A549 (cell line): ENCODE data around the gene POC1B. TPM values are rescaled to one million over a fixed set of nuclear protein-coding genes. Genes with fewer than 3 reads are reported as not detected.

Experiments used
- ATAC-seq, 2 experiments: fragments of 200-7000 bp in 1 of 2; fragments of >200 bp in 1 of 2; cut with Nextera tagmentation in 1 of 2; cut with Tn5 transposase in 1 of 2; 3 replicates each; pipeline versions ENCODE4 v1.8.0 to v1.9.1; 2018 to 2020; ENCODE audit warnings: mild to moderate bottlenecking in 1 of 2, moderate library complexity in 1 of 2
- CTCF ChIA-PET: fragments of 300-600 bp; sonication (Branson Sonifier 250); formaldehyde crosslinking; extraction: SDS; loops from one replicate; lab custom pipeline; 2021; ENCODE audit warnings: antibody characterized with exemption, inconsistent platforms; lab: Yijun Ruan, JAX
- POLR2A ChIA-PET: fragments of 350-600 bp; formaldehyde crosslinking; extraction: SDS; loops from one replicate; lab custom pipeline; 2021; ENCODE audit warnings: antibody characterized with exemption, inconsistent platforms; lab: Yijun Ruan, JAX
- DNase-seq, 2 experiments: peaks; one replicate each; pipeline versions ENCODE4 v3.0.0 to v3.0.0-alpha.2; 2011 to 2016; ENCODE audit warnings: low read depth in 1 of 2, low spot score in 1 of 2
- FAIRE-seq: peaks from 2 replicates; lab custom pipeline; 2011; peaks lifted over from hg19 to GRCh38; lab: Jason Lieb, UNC
- H3K27ac ChIP-seq, 2 experiments: fragments of >200 bp; sonication (Bioruptor Twin); formaldehyde crosslinking; 3 replicates each; pipeline ENCODE4 v1.5.1; 2016 to 2017
- H3K4me1 ChIP-seq: fragments of >200 bp; sonication (Bioruptor Twin); formaldehyde crosslinking; 3 replicates; pipeline ENCODE4 v1.6.1; 2016
- H3K4me2 ChIP-seq: fragments of >200 bp; sonication (Bioruptor Twin); formaldehyde crosslinking; 3 replicates; pipeline ENCODE4 v1.6.1; 2016
- H3K4me3 ChIP-seq: fragments of >200 bp; sonication (Bioruptor Twin); formaldehyde crosslinking; 3 replicates; pipeline ENCODE4 v1.5.1; 2016
- H3K9me3 ChIP-seq: fragments of >200 bp; sonication (Bioruptor Twin); formaldehyde crosslinking; 3 replicates; pipeline ENCODE4 v1.6.1; 2016
- CBX2 ChIP-seq: fragments of 200-600 bp; sonication (generic); IDR thresholded peaks from 2 replicates; pipeline ENCODE4 v1.6.1; 2016; ENCODE audit warnings: low read depth, mild to moderate bottlenecking, borderline replicate concordance
- CHD4 ChIP-seq: fragments of 200-600 bp; sonication (generic); IDR thresholded peaks from 2 replicates; pipeline ENCODE4 v1.6.1; 2016; ENCODE audit warnings: antibody characterized with exemption, mild to moderate bottlenecking, borderline replicate concordance
- EHF ChIP-seq: fragments of 250-450 bp; sonication (Bioruptor Pico); IDR thresholded peaks from 2 replicates; pipeline ENCODE4 v1.5.0; 2020; ENCODE audit warnings: mild to moderate bottlenecking
- ESRRA ChIP-seq: fragments of 150-350 bp; IDR thresholded peaks from 2 replicates; pipeline ENCODE4 v1.6.1; 2014; ENCODE audit warnings: mild to moderate bottlenecking, low read length, borderline replicate concordance
- FOSL2 ChIP-seq, 2 experiments: fragments of 450-650 bp in 1 of 2; fragments of >200 bp in 1 of 2; sonication (Bioruptor Twin) in 1 of 2; formaldehyde crosslinking; IDR thresholded peaks; 2 replicates each; pipeline versions ENCODE4 v1.5.0 to v1.6.1; 2016 to 2020; ENCODE audit warnings: mild to moderate bottlenecking in 1 of 2, moderate library complexity in 1 of 2
- FOXS1 ChIP-seq: fragments of 250-450 bp; sonication (Bioruptor Pico); IDR thresholded peaks from 2 replicates; pipeline ENCODE4 v1.5.0; 2020; ENCODE audit warnings: mild to moderate bottlenecking, moderate library complexity
- HOXB13 ChIP-seq: fragments of 250-450 bp; sonication (Bioruptor Pico); IDR thresholded peaks from 2 replicates; pipeline ENCODE4 v1.5.0; 2020; ENCODE audit warnings: low read depth, mild to moderate bottlenecking, moderate library complexity
- HOXB5 ChIP-seq: fragments of 250-450 bp; sonication (Bioruptor Pico); IDR thresholded peaks from 2 replicates; pipeline ENCODE4 v1.5.0; 2020; ENCODE audit warnings: mild to moderate bottlenecking, moderate library complexity
- JUNB ChIP-seq: fragments of >200 bp; sonication (Bioruptor Twin); formaldehyde crosslinking; IDR thresholded peaks from 2 replicates; pipeline ENCODE4 v1.6.1; 2016
- MAFK ChIP-seq: fragments of 450-650 bp; IDR thresholded peaks from 2 replicates; pipeline ENCODE4 v1.6.1; 2014; ENCODE audit not compliant: partially characterized antibody
- MAZ ChIP-seq: fragments of 150-350 bp; IDR thresholded peaks from 2 replicates; pipeline ENCODE4 v1.6.1; 2014; ENCODE audit warnings: antibody characterized with exemption, low read depth, low read length, borderline replicate concordance
- NR3C1 ChIP-seq: fragments of >200 bp; sonication (Bioruptor Twin); formaldehyde crosslinking; IDR thresholded peaks from 3 replicates; pipeline ENCODE4 v1.6.1; 2017
- RFX5 ChIP-seq: fragments of 450-650 bp; IDR thresholded peaks from 2 replicates; pipeline ENCODE4 v1.7.1; 2014; ENCODE audit warnings: antibody characterized with exemption, mild to moderate bottlenecking, moderate library complexity
- ZC3H11A ChIP-seq: fragments of 450-650 bp; IDR thresholded peaks from 2 replicates; pipeline ENCODE4 v1.6.1; 2014; ENCODE audit warnings: antibody characterized with exemption, mild to moderate bottlenecking
- ZSCAN20 ChIP-seq: fragments of 250-450 bp; sonication (Bioruptor Pico); IDR thresholded peaks from 2 replicates; pipeline ENCODE4 v1.8.0; 2022; ENCODE audit warnings: mild to moderate bottlenecking, moderate library complexity
- WGBS: methylation state at CpG from one replicate; pipeline ENCODE4 v1.1.6; 2017; ENCODE audit errors: missing lambda C conversion rate; 5-methylcytosine and 5-hydroxymethylcytosine counted together
- polyA plus RNA-seq, 4 experiments: library from polyadenylated mRNA; depleted of rRNA in 3 of 4; stranded (reverse); fragments of >200 nt; fragmentation: RNase III in 1 of 4; extraction: RNeasy Plus Mini Kit Qiagen cat#74134 plus additional on column Dnase treatment in 1 of 4; gene quantifications; 2 replicates in 3 of 4; 3 replicates in 1 of 4; pipeline ENCODE4 v1.2.3, GENCODE V29; 2011 to 2017
- TF ChIP-seq, protein P1 (sequence below): fragments of 250-450 bp; sonication (Bioruptor Pico); IDR thresholded peaks from 2 replicates; pipeline ENCODE4 v1.5.0; 2020; ENCODE audit warnings: low read depth, mild to moderate bottlenecking, moderate library complexity
- TF ChIP-seq, protein P2 (sequence below): fragments of >200 bp; sonication (Bioruptor Twin); formaldehyde crosslinking; IDR thresholded peaks from 3 replicates; pipeline ENCODE4 v1.5.1; 2016
- TF ChIP-seq, protein P3 (sequence below): fragments of 250-450 bp; sonication (Bioruptor Pico); IDR thresholded peaks from 2 replicates; pipeline ENCODE4 v1.5.0; 2021; ENCODE audit warnings: mild to moderate bottlenecking, moderate library complexity, borderline replicate concordance
- TF ChIP-seq, protein P4 (sequence below): fragments of 450-650 bp; IDR thresholded peaks from 2 replicates; pipeline ENCODE4 v1.6.1; 2014; ENCODE audit warnings: antibody characterized with exemption

The POC1B gene
- polyA plus RNA-seq, 2 of the 4 experiments (the other 2 are of a cell fraction) = 10.8 to 38.6 TPM

DNA sequence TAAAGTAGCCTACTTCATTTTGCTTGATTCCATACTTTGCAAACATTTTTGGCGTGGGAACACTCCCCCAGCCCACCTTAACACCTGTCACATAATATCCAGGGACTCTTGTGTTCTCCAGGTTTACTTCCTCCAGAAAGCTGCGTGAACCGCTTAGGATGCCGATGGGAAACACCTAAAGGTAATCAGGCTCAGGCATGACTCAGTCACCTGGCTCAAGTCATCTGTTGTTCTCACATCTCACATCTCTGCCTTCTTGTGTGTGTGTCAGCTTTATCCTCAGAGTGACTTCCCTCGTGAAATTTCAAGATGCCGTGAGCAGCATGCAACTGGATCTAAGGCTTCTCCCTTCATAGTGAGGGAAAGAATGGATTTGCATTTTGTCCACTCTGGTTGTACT lies 125.4 kb downstream of the POC1B start (continued):
- TF ChIP-seq, protein P1, sequence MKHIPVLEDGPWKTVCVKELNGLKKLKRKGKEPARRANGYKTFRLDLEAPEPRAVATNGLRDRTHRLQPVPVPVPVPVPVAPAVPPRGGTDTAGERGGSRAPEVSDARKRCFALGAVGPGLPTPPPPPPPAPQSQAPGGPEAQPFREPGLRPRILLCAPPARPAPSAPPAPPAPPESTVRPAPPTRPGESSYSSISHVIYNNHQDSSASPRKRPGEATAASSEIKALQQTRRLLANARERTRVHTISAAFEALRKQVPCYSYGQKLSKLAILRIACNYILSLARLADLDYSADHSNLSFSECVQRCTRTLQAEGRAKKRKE (CRISPR knock-in tag) = no peak

DNA sequence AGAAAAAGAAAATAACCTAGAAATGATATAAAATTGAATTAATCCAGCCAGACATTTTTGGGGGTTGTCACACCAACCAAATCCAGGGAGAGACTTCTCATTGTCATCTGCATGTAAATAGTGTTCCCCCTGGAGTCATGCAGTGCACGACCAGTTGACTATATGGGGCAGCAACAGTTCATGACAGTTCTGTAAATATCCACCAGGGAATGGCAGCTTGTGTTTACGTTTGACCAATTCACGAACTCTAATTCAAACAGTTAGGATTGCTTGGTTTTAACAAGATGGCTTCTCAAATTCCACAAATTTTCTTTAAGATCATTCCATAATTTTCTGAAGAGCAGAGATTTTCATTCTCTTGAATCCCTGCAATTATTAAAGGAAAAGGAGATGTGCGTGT lies 130.1 kb downstream of the POC1B start:
- ChIA-PET POLR2A (no interaction called here), CTCF (no interaction called here)
- 69% methylated on average over 4 of the region's 4 CpGs for WGBS

DNA sequence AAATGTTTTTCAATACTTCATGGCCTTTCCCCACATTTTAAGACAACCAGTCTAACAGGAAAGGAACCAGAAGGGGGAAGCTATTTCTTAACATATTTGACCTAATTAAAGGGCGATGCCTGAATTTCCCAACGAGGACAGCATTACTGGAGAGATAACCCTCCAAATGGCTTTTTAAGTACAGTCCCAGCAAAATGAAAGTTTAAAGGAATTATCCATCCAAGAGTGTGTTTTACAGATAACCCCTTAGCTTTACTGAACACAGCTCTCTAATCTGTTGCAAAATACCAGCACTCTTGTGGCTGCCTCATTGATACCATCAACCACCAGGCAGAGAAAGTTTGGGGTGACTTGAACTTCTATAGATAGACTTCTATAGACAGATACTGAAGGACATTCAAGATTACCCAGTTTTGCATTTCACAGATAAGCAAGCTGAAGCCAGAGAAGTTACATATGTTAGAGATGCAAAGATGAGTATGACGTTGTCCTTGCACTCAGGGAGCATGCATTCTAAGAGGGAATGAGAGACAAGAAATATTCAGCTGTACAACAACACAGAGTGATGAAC lies 132.2 kb downstream of the POC1B start:
- Histone ChIP-seq H3K4me1 (peaks cover 22% of the 10 kb centered on the region), H3K4me3 (no peak overlapping the region), H3K9me3 (no peaks in the 10 kb centered on the region), H3K4me2 (no peak overlapping the region), H3K27ac (no peak overlapping the region)
- ATAC-seq (no peak), FAIRE-seq (no peak), DNase-seq (no peak)
- ChIA-PET POLR2A (no interaction called here), CTCF (no interaction called here)
- WGBS = 80% methylated on average over 3 of the region's 3 CpGs
- TF ChIP-seq, protein P2, sequence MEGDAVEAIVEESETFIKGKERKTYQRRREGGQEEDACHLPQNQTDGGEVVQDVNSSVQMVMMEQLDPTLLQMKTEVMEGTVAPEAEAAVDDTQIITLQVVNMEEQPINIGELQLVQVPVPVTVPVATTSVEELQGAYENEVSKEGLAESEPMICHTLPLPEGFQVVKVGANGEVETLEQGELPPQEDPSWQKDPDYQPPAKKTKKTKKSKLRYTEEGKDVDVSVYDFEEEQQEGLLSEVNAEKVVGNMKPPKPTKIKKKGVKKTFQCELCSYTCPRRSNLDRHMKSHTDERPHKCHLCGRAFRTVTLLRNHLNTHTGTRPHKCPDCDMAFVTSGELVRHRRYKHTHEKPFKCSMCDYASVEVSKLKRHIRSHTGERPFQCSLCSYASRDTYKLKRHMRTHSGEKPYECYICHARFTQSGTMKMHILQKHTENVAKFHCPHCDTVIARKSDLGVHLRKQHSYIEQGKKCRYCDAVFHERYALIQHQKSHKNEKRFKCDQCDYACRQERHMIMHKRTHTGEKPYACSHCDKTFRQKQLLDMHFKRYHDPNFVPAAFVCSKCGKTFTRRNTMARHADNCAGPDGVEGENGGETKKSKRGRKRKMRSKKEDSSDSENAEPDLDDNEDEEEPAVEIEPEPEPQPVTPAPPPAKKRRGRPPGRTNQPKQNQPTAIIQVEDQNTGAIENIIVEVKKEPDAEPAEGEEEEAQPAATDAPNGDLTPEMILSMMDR = no peak
- TF ChIP-seq JUNB = no peak
- no peak for TF ChIP-seq RFX5
- no peak for TF ChIP-seq CHD4
- TF ChIP-seq, protein P3, sequence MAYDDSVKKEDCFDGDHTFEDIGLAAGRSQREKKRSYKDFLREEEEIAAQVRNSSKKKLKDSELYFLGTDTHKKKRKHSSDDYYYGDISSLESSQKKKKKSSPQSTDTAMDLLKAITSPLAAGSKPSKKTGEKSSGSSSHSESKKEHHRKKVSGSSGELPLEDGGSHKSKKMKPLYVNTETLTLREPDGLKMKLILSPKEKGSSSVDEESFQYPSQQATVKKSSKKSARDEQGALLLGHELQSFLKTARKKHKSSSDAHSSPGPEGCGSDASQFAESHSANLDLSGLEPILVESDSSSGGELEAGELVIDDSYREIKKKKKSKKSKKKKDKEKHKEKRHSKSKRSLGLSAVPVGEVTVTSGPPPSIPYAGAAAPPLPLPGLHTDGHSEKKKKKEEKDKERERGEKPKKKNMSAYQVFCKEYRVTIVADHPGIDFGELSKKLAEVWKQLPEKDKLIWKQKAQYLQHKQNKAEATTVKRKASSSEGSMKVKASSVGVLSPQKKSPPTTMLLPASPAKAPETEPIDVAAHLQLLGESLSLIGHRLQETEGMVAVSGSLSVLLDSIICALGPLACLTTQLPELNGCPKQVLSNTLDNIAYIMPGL (CRISPR knock-in tag) = no peak
- no peak for TF ChIP-seq NR3C1
- no peak for TF ChIP-seq ZC3H11A
- no peak for TF ChIP-seq HOXB13 (CRISPR knock-in tag)
- no peak for TF ChIP-seq FOSL2 (IDR thresholded peaks at IDR 0.05)
- TF ChIP-seq FOSL2 (CRISPR knock-in tag; IDR thresholded peaks at IDR 0.05) = no peak
- TF ChIP-seq ZSCAN20 (CRISPR knock-in tag) = no peak
- TF ChIP-seq MAZ = no peak
- TF ChIP-seq, protein P4, sequence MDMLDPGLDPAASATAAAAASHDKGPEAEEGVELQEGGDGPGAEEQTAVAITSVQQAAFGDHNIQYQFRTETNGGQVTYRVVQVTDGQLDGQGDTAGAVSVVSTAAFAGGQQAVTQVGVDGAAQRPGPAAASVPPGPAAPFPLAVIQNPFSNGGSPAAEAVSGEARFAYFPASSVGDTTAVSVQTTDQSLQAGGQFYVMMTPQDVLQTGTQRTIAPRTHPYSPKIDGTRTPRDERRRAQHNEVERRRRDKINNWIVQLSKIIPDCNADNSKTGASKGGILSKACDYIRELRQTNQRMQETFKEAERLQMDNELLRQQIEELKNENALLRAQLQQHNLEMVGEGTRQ = no peak
- TF ChIP-seq EHF (CRISPR knock-in tag) = no peak
- no peak for TF ChIP-seq CBX2

More for the DNA sequence above, 130.1 kb downstream of the POC1B start:
- no peaks in the 10 kb centered on the region for H3K9me3 ChIP-seq
- H3K4me3 ChIP-seq = no peak overlapping the region
- TF ChIP-seq MAFK (no peak), NR3C1 (no peak), CBX2 (no peak), FOXS1 (CRISPR knock-in tag) (no peak), HOXB5 (CRISPR knock-in tag) (no peak), ESRRA (no peak)
- TF ChIP-seq, protein P1 (CRISPR knock-in tag) = no peak
- ATAC-seq (0 out of 6 replicates have a peak, but pooled peaks of 1 of the 2 experiments have one; percentile 28), DNase-seq (no peak), FAIRE-seq (no peak)
- no peak overlapping the region for H3K4me2 ChIP-seq
- H3K4me1 ChIP-seq = peaks cover 8% of the 10 kb centered on the region
- no peak overlapping the region for H3K27ac ChIP-seq
